SK-N-MC (cell line): Measurements from ENCODE around the gene ELMO1.

Experiments
- DNase-seq: peaks from one replicate; pipeline ENCODE4 v3.0.0-alpha.2; 2011; ENCODE audit warnings: low read depth, low spot score
- H3K27ac ChIP-seq: fragments of 200-600 bp; sonication (generic); 2 replicates; pipeline ENCODE4 v1.5.1; 2016; ENCODE audit warnings: mixed run types
- H3K36me3 ChIP-seq: fragments of 200-600 bp; sonication (generic); 2 replicates; pipeline ENCODE4 v1.6.1; 2017; ENCODE audit warnings: antibody characterized with exemption, low read length, mixed read lengths; ENCODE audit not compliant: insufficient read depth
- H3K4me3 ChIP-seq: fragments of 200-600 bp; sonication (generic); 2 replicates; pipeline ENCODE4 v1.5.1; 2016
- H3K9ac ChIP-seq: fragments of 200-600 bp; sonication (generic); 2 replicates; pipeline ENCODE4 v1.8.0; 2017; ENCODE audit warnings: mixed run types, mixed read lengths; ENCODE audit not compliant: insufficient read length
- H3K9me3 ChIP-seq: fragments of 200-600 bp; sonication (generic); 2 replicates; pipeline ENCODE4 v1.6.1; 2017; ENCODE audit warnings: low read depth, mild to moderate bottlenecking, antibody characterized with exemption, low read length, moderate library complexity, mixed read lengths
- EZH2 ChIP-seq: fragments of 200-600 bp; sonication (generic); IDR thresholded peaks from one replicate; pipeline ENCODE4 v1.6.1; 2017; ENCODE audit warnings: antibody characterized with exemption
- FOXP2 ChIP-seq: optimal IDR thresholded peaks from 2 replicates; pipeline ENCODE3; 2011; ENCODE audit warnings: mild to moderate bottlenecking, moderate library complexity; ENCODE audit not compliant: insufficient read depth; ENCODE audit errors: extremely low read length, control extremely low read depth
- POLR2AphosphoS5 ChIP-seq: IDR thresholded peaks from 2 replicates; pipeline ENCODE4 v1.6.1; 2012; ENCODE audit warnings: mild to moderate bottlenecking, low read depth, low read length, borderline replicate concordance

The ELMO1 gene

GRCh38 chr7:37201003-37201875 lies 247.4 kb downstream of the ELMO1 start:
- H3K36me3 ChIP-seq, result no peaks in the 10 kb centered on the region

GRCh38 chr7:37198906-37199485 lies 249.7 kb downstream of the ELMO1 start:
- H3K4me3 ChIP-seq, result no peak overlapping the region
- no peak for DNase-seq
- no peaks in the 10 kb centered on the region for H3K9me3 ChIP-seq
- no peak for TF ChIP-seq FOXP2
- TF ChIP-seq POLR2AphosphoS5, result no peak
- no peak for TF ChIP-seq EZH2
- H3K27ac ChIP-seq, result no peak overlapping the region
- H3K9ac ChIP-seq, result no peak overlapping the region
- H3K36me3 ChIP-seq, result no peaks in the 10 kb centered on the region

More at GRCh38 chr7:37201003-37201875, 247.4 kb downstream of the ELMO1 start:
- Histone ChIP-seq H3K27ac (no peak overlapping the region), H3K9ac (no peak overlapping the region), H3K9me3 (no peaks in the 10 kb centered on the region), H3K4me3 (no peak overlapping the region)
- TF ChIP-seq EZH2, result no peak
- DNase-seq, result no peak

GRCh38 chr7:37198041-37198905 lies 250.4 kb downstream of the ELMO1 start:
- Histone ChIP-seq H3K9ac (no peak overlapping the region), H3K4me3 (no peak overlapping the region), H3K36me3 (no peaks in the 10 kb centered on the region), H3K9me3 (no peaks in the 10 kb centered on the region), H3K27ac (no peak overlapping the region)
- DNase-seq, result no peak
- TF ChIP-seq FOXP2 (no peak), POLR2AphosphoS5 (no peak)

GRCh38 chr7:37197108-37197507 lies 251.6 kb downstream of the ELMO1 start:
- H3K36me3 ChIP-seq, result no peaks in the 10 kb centered on the region
- TF ChIP-seq EZH2 (no peak), FOXP2 (no peak), POLR2AphosphoS5 (no peak)
- no peak overlapping the region for H3K9ac ChIP-seq
- no peaks in the 10 kb centered on the region for H3K9me3 ChIP-seq
- H3K27ac ChIP-seq, result no peak overlapping the region
- no peak overlapping the region for H3K4me3 ChIP-seq
- no peak for DNase-seq

GRCh38 chr7:37196676-37197075 lies 252.0 kb downstream of the ELMO1 start:
- Histone ChIP-seq H3K9ac (no peak overlapping the region), H3K4me3 (no peak overlapping the region), H3K27ac (no peak overlapping the region), H3K36me3 (no peaks in the 10 kb centered on the region), H3K9me3 (no peaks in the 10 kb centered on the region)
- DNase-seq, result no peak
- TF ChIP-seq POLR2AphosphoS5 (no peak), FOXP2 (no peak)

- DNase-seq, result no peak
- Histone ChIP-seq H3K9ac (no peak overlapping the region), H3K27ac (no peak overlapping the region), H3K36me3 (no peaks in the 10 kb centered on the region), H3K9me3 (no peaks in the 10 kb centered on the region), H3K4me3 (no peak overlapping the region)
- TF ChIP-seq FOXP2, result no peak
- TF ChIP-seq POLR2AphosphoS5, result no peak
- no peak for TF ChIP-seq EZH2
These were observed 253.3 kb downstream of the ELMO1 start for GRCh38 chr7:37195388-37195787.

GRCh38 chr7:37194943-37195342 lies 253.7 kb downstream of the ELMO1 start:
- H3K36me3 ChIP-seq, result no peaks in the 10 kb centered on the region
- no peak overlapping the region for H3K9ac ChIP-seq
- H3K27ac ChIP-seq, result no peak overlapping the region
- H3K9me3 ChIP-seq, result no peaks in the 10 kb centered on the region
- DNase-seq, result no peak
- no peak for TF ChIP-seq POLR2AphosphoS5
- no peak for TF ChIP-seq FOXP2
- TF ChIP-seq EZH2, result no peak
- H3K4me3 ChIP-seq, result no peak overlapping the region

GRCh38 chr7:37193775-37194135 lies 254.9 kb downstream of the ELMO1 start:
- H3K36me3 ChIP-seq, result no peaks in the 10 kb centered on the region
- no peak for DNase-seq
- H3K9ac ChIP-seq, result no peak overlapping the region
- no peaks in the 10 kb centered on the region for H3K9me3 ChIP-seq
- no peak overlapping the region for H3K27ac ChIP-seq
- no peak for TF ChIP-seq POLR2AphosphoS5
- H3K4me3 ChIP-seq, result no peak overlapping the region
